Naive thymus-derived CD4-positive, alpha-beta T cell (primary cell): ENCODE measurements around the gene ANKRD34A. TPM values are rescaled to one million over a fixed set of nuclear protein-coding genes. Genes with fewer than 3 reads are reported as not detected.

ENCODE experiments used
- ATAC-seq: fragments of 150-1000 bp; cut with Tn5 transposase; 2 replicates; pipeline ENCODE4 v1.10.0; 2021; ENCODE audit warnings: mild to moderate bottlenecking, moderate library complexity
- CTCF ChIA-PET: fragments of 350-600 bp; sonication (Branson Sonifier 250); formaldehyde crosslinking; loops from one replicate; lab custom pipeline; 2021; ENCODE audit warnings: antibody characterized with exemption; lab: Charles Lee
- POLR2A ChIA-PET: fragments of 350-600 bp; sonication (Branson Sonifier 250); formaldehyde crosslinking; loops from one replicate; lab custom pipeline; 2021; ENCODE audit warnings: antibody characterized with exemption, inconsistent platforms; lab: Charles Lee
- DNase-seq, 9 donors: peaks; one replicate each; pipeline versions ENCODE4 v3.0.0 to v3.0.0-alpha.2; 2020 to 2022; ENCODE audit warnings: mixed read lengths in 1 of 9
- H3K27ac ChIP-seq: one replicate; pipeline ENCODE4 v1.7.0; 2013; ENCODE audit warnings: mild to moderate bottlenecking, low read depth, low read length, moderate library complexity
- H3K27me3 ChIP-seq, 2 donors: one replicate each; pipeline ENCODE4 v1.7.0; 2013; ENCODE audit warnings: low read length in 2 of 2, mild to moderate bottlenecking in 2 of 2, moderate library complexity in 2 of 2; ENCODE audit not compliant: control insufficient read depth in 2 of 2, insufficient read depth in 2 of 2
- H3K36me3 ChIP-seq, 3 experiments: 1 replicate in 2 of 3; 2 replicates in 1 of 3; pipeline ENCODE4 v1.7.0; 2013; ENCODE audit warnings: low read length in 3 of 3, mild to moderate bottlenecking in 3 of 3, moderate library complexity in 1 of 3; ENCODE audit not compliant: insufficient read depth in 3 of 3, control insufficient read depth in 2 of 3
- H3K4me1 ChIP-seq, 2 donors: one replicate each; pipeline ENCODE4 v1.7.0; 2013; ENCODE audit warnings: low read length in 2 of 2, mild to moderate bottlenecking in 2 of 2, moderate library complexity in 1 of 2; ENCODE audit not compliant: control insufficient read depth in 2 of 2, insufficient read depth in 2 of 2
- H3K4me3 ChIP-seq: 2 replicates; pipeline ENCODE4 v1.7.0; 2013; ENCODE audit warnings: mild to moderate bottlenecking, low read length
- H3K9me3 ChIP-seq, 3 experiments: 1 replicate in 2 of 3; 2 replicates in 1 of 3; pipeline ENCODE4 v1.7.0; 2013; ENCODE audit warnings: low read length in 3 of 3; ENCODE audit not compliant: control insufficient read depth in 2 of 3
- H3K27ac Mint-ChIP-seq, 9 donors: one replicate each; pipeline ENCODE4 v1.8.0; 2020 to 2022; ENCODE audit warnings: mixed read lengths in 9 of 9, mild to moderate bottlenecking in 8 of 9, moderate library complexity in 5 of 9, inconsistent platforms in 2 of 9
- H3K27me3 Mint-ChIP-seq, 5 donors: one replicate each; pipeline ENCODE4 v1.8.0; 2021 to 2022; ENCODE audit warnings: mixed read lengths in 5 of 5, mild to moderate bottlenecking in 1 of 5
- H3K36me3 Mint-ChIP-seq, 5 donors: one replicate each; pipeline ENCODE4 v1.8.0; 2020 to 2022; ENCODE audit warnings: mixed read lengths in 5 of 5, mild to moderate bottlenecking in 3 of 5, inconsistent platforms in 1 of 5
- H3K4me1 Mint-ChIP-seq, 7 donors: one replicate each; pipeline ENCODE4 v1.8.0; 2020 to 2022; ENCODE audit warnings: mixed read lengths in 7 of 7, mild to moderate bottlenecking in 3 of 7, inconsistent platforms in 1 of 7
- H3K4me3 Mint-ChIP-seq, 10 donors: one replicate each; pipeline ENCODE4 v1.8.0; 2020 to 2022; ENCODE audit warnings: mild to moderate bottlenecking in 10 of 10, mixed read lengths in 10 of 10, moderate library complexity in 6 of 10, inconsistent platforms in 2 of 10
- H3K9me3 Mint-ChIP-seq, 11 donors: one replicate each; pipeline ENCODE4 v1.8.0; 2020 to 2022; ENCODE audit warnings: mixed read lengths in 11 of 11, mild to moderate bottlenecking in 4 of 11, inconsistent platforms in 1 of 11, moderate library complexity in 1 of 11
- intact Hi-C, 2 donors: fragments of 100-400 bp; cut with micrococcal nuclease; formaldehyde crosslinking; loops; one replicate each; pipeline ENCODE4 v1.15.1; 2023
- polyA plus RNA-seq, 2 donors: library from polyadenylated mRNA; unstranded; fragments of 300-500 nt; fragmentation: Illumina TruSeq; gene quantifications; one replicate each; pipeline ENCODE4 v1.2.3, GENCODE V29; 2021
- total RNA-seq, 6 experiments: library from RNA in 5 of 6; stranded (reverse) in 5 of 6; gene quantifications; 1 replicate in 5 of 6; 2 replicates in 1 of 6; pipeline ENCODE4 v1.2.3 and lab custom pipeline; 2021 to 2026

ANKRD34A gene
- total and polyA plus RNA-seq, 7 experiments from 2014 or later = 0.11 to 1.5 (median 0.66) TPM

GRCh38 chr1:145982010-145982723, 17.8 kb upstream of the ANKRD34A start:
- peak overlapping the region in 4 of 9 donors; percentile 19 to 79 (median 48) for H3K27ac Mint-ChIP-seq
- intact Hi-C loops = no loop called here
- ChIA-PET CTCF (interaction anchor here (1.3 to 8.1 kb wide), 4 partner anchors 11 to 137 kb away, joined by 5 to 233 read pairs (median 124); partner anchors contain the start of genes ANKRD34A, NUDT17, POLR3GL and TXNIP), POLR2A (interaction anchor here (0.5 to 24.3 kb wide), 6 partner anchors 13 to 118 kb away, joined by 3 to 1779 read pairs (median 5); partner anchors contain the start of genes ANKRD34A, HJV, LIX1L and POLR3GL)
- Histone ChIP-seq H3K4me1 (peaks cover 80 to 87% of the 10 kb centered on the region in 2 donors), H3K27ac (peak overlapping the region; percentile 82), H3K36me3 (no peaks in the 10 kb centered on the region), H3K27me3 (no peaks in the 10 kb centered on the region), H3K9me3 (no peaks in the 10 kb centered on the region), H3K4me3 (no peak overlapping the region)
- DNase-seq (no peak), ATAC-seq (no peak)
- H3K36me3 Mint-ChIP-seq = peaks cover 0 to 6% (median 0%) of the 10 kb centered on the region in 5 donors
- no peaks in the 10 kb centered on the region for H3K27me3 Mint-ChIP-seq
- H3K4me3 Mint-ChIP-seq = peak overlapping the region in 8 of 10 donors; percentile 10 to 65 (median 32)
- no peaks in the 10 kb centered on the region for H3K9me3 Mint-ChIP-seq
- H3K4me1 Mint-ChIP-seq = peaks cover 3 to 53% (median 22%) of the 10 kb centered on the region in 7 donors

GRCh38 chr1:145980457-145980994, 16.2 kb upstream of the ANKRD34A start:
- peak overlapping the region; percentile 82 for H3K27ac ChIP-seq
- DNase-seq (no peak), ATAC-seq (no peak)
- no peak overlapping the region for H3K27ac Mint-ChIP-seq
- peak overlapping the region; percentile 64 for H3K4me3 ChIP-seq
- CTCF ChIA-PET = interaction anchor here (1.1 to 8.1 kb wide), 8 partner anchors 13 to 135 kb away, joined by 3 to 233 read pairs (median 24); partner anchors contain the start of genes ANKRD34A, LIX1L, NUDT17 and POLR3GL
- peaks cover 0 to 45% (median 12%) of the 10 kb centered on the region in 7 donors for H3K4me1 Mint-ChIP-seq
- H3K36me3 ChIP-seq = no peaks in the 10 kb centered on the region
- H3K27me3 Mint-ChIP-seq = no peaks in the 10 kb centered on the region
- H3K27me3 ChIP-seq = no peaks in the 10 kb centered on the region
- intact Hi-C loops = loop anchor here in 1 of 2 donors (1.0 kb wide), 1 partner anchor 8 kb away; no protein-coding TSS in a partner anchor
- H3K4me3 Mint-ChIP-seq = peak overlapping the region in 1 of 10 donors; percentile 52
- peaks cover 80 to 81% of the 10 kb centered on the region in 2 donors for H3K4me1 ChIP-seq
- peaks cover 0 to 6% (median 0%) of the 10 kb centered on the region in 5 donors for H3K36me3 Mint-ChIP-seq
- H3K9me3 ChIP-seq = no peaks in the 10 kb centered on the region
- POLR2A ChIA-PET = interaction anchor here (0.5 to 24.3 kb wide), 15 partner anchors 8 to 134 kb away, joined by 3 to 1779 read pairs (median 6); partner anchors contain the start of genes ANKRD34A, ANKRD35, HJV and LIX1L
- no peaks in the 10 kb centered on the region for H3K9me3 Mint-ChIP-seq

GRCh38 chr1:145979746-145980456, 15.5 kb upstream of the ANKRD34A start:
- Mint-ChIP-seq H3K9me3 (no peaks in the 10 kb centered on the region), H3K4me3 (no peak overlapping the region), H3K27me3 (no peaks in the 10 kb centered on the region), H3K4me1 (peaks cover 5 to 39% (median 11%) of the 10 kb centered on the region in 7 donors), H3K27ac (no peak overlapping the region), H3K36me3 (peaks cover 0 to 6% (median 5%) of the 10 kb centered on the region in 5 donors)
- intact Hi-C loops = loop anchor here (1.0 to 5.0 kb wide), 6 partner anchors 8 to 63 kb away; partner anchors contain the start of genes TXNIP (in 2 of the 2), ANKRD34A (in 1 of the 2), LIX1L (in 1 of the 2) and PEX11B (in 1 of the 2)
- Histone ChIP-seq H3K27me3 (no peaks in the 10 kb centered on the region), H3K27ac (peak overlapping the region; percentile 82), H3K4me1 (peaks cover 73 to 74% of the 10 kb centered on the region in 2 donors), H3K36me3 (peaks cover 0 to 4% (median 0%) of the 10 kb centered on the region in 3 experiments), H3K9me3 (no peaks in the 10 kb centered on the region), H3K4me3 (peak overlapping the region; percentile 64)
- peak; percentile 46 for ATAC-seq
- CTCF ChIA-PET = interaction anchor here (1.1 to 8.1 kb wide), 10 partner anchors 13 to 135 kb away, joined by 3 to 233 read pairs (median 15); partner anchors contain the start of genes ANKRD34A, LIX1L, NUDT17 and POLR3GL
- peak in 6 of 9 donors; percentile 48 to 73 (median 66) for DNase-seq
- POLR2A ChIA-PET = interaction anchor here (0.5 to 24.3 kb wide), 22 partner anchors 8 to 1900 kb away, joined by 3 to 1779 read pairs (median 6); partner anchors contain the start of genes ANKRD34A, ANKRD35, HJV and LIX1L

DNA sequence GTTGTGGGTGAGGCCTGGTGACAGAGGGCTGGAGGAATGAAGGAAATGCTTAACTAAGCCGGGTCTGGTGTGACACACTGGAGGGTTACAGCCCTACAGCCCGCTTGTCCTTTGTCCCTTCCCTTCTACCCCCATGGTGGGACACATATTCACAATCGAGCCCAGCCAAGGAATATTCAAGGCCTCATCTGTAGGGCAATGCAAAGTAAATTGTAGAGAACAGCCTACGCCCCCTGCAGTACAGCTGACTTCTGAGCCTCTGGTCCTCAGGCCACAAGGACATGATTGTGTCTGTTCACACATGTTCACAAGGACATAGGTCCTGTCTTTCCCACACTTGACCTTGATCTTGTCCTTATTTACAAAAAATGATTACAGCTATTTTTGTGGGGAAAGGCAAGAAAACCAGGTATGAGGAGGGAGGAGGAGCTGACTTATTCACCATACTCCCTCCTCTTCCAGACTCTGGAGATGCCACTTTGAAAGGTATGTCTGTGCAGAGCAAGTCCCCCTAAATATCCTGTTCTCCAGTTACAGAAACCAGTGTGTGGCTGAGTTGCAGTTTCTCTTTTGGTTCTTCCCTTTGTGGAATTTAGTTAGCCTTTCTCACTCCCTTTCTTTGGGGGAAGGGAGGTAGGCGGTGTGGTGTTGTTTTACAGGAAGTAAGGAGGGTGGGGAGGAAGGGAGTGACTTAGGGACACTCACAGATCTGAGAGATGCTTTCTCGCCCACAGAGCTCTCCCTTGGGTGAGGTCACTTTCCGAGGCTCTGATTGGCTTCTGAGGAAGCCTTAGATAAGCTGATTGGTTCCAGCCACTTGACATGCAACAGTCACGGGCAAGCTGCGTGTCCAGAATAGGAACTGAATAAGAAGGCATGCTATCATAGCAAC, 14.7 kb upstream of the ANKRD34A start:
- CTCF ChIA-PET = interaction anchor here (0.6 to 8.1 kb wide), 13 partner anchors 13 to 134 kb away, joined by 3 to 233 read pairs (median 6); partner anchors contain the start of genes ANKRD34A, LIX1L, NUDT17 and POLR3GL
- H3K27ac ChIP-seq = peak overlapping the region; percentile 82
- Mint-ChIP-seq H3K36me3 (peaks cover 0 to 6% (median 5%) of the 10 kb centered on the region in 5 donors), H3K27ac (no peak overlapping the region), H3K4me1 (peaks cover 12 to 37% (median 16%) of the 10 kb centered on the region in 7 donors), H3K4me3 (no peak overlapping the region), H3K27me3 (no peaks in the 10 kb centered on the region), H3K9me3 (no peaks in the 10 kb centered on the region)
- peak; percentile 31 to 87 (median 71) for DNase-seq
- POLR2A ChIA-PET = interaction anchor here (0.6 to 24.3 kb wide), 18 partner anchors 10 to 1901 kb away, joined by 3 to 1779 read pairs (median 8); partner anchors contain the start of genes ANKRD34A, HJV, LIX1L and NUDT17
- no peaks in the 10 kb centered on the region for H3K9me3 ChIP-seq
- peaks cover 0 to 6% (median 0%) of the 10 kb centered on the region in 3 experiments for H3K36me3 ChIP-seq
- peaks cover 67 to 68% of the 10 kb centered on the region in 2 donors for H3K4me1 ChIP-seq
- H3K4me3 ChIP-seq = peak overlapping the region; percentile 64
- intact Hi-C loops = loop anchor here (1.0 to 5.0 kb wide), 5 partner anchors 15 to 62 kb away; partner anchors contain the start of genes TXNIP (in 2 of the 2), ANKRD34A (in 1 of the 2), LIX1L (in 1 of the 2) and PEX11B (in 1 of the 2)
- H3K27me3 ChIP-seq = no peaks in the 10 kb centered on the region
- peak; percentile 89 for ATAC-seq

GRCh38 chr1:145978471-145978853, 14.1 kb upstream of the ANKRD34A start:
- Mint-ChIP-seq H3K27ac (no peak overlapping the region), H3K9me3 (no peaks in the 10 kb centered on the region), H3K36me3 (peaks cover 0 to 6% (median 5%) of the 10 kb centered on the region in 5 donors), H3K4me3 (no peak overlapping the region), H3K27me3 (no peaks in the 10 kb centered on the region), H3K4me1 (peaks cover 14 to 32% (median 20%) of the 10 kb centered on the region in 7 donors)
- Histone ChIP-seq H3K4me1 (peaks cover 62% of the 10 kb centered on the region in 2 donors), H3K36me3 (peaks cover 0 to 6% (median 0%) of the 10 kb centered on the region in 3 experiments), H3K27ac (peak overlapping the region; percentile 82), H3K4me3 (peak overlapping the region; percentile 64), H3K9me3 (no peaks in the 10 kb centered on the region), H3K27me3 (no peaks in the 10 kb centered on the region)
- ChIA-PET POLR2A (interaction anchor here (0.6 to 24.3 kb wide), 14 partner anchors 9 to 132 kb away, joined by 3 to 1779 read pairs (median 12); partner anchors contain the start of genes ANKRD34A, HJV, LIX1L and NUDT17), CTCF (interaction anchor here (0.7 to 8.1 kb wide), 11 partner anchors 13 to 133 kb away, joined by 3 to 233 read pairs (median 11); partner anchors contain the start of genes ANKRD34A, LIX1L, NUDT17 and POLR3GL)
- intact Hi-C loops = loop anchor here in 1 of 2 donors (5.0 kb wide), 1 partner anchor 61 kb away; the partner anchor contains the start of gene PEX11B
- ATAC-seq (no peak), DNase-seq (no peak)
